HepG2 (cell line): ENCODE measurements around the gene ANKRD65. TPM values are rescaled to one million over a fixed set of nuclear protein-coding genes. Genes with fewer than 3 reads are reported as not detected.

Source experiments
- AKAP8 ChIP-seq: sonication (generic); formaldehyde crosslinking; IDR thresholded peaks from 2 replicates; pipeline ENCODE4 v1.5.1; 2020; ENCODE audit warnings: mild to moderate bottlenecking, missing genetic modification reagents
- ETV6 ChIP-seq: sonication (generic); formaldehyde crosslinking; conservative IDR thresholded peaks from 2 replicates; pipeline ENCODE4 v1.4.0; 2020; ENCODE audit warnings: missing genetic modification reagents
- KDM5A ChIP-seq: fragments of 200-600 bp; sonication (generic); IDR thresholded peaks from 2 replicates; pipeline ENCODE4 v1.7.0; 2018; ENCODE audit warnings: antibody characterized with exemption, mild to moderate bottlenecking, low read length, borderline replicate concordance
- KLF12 ChIP-seq: sonication (generic); formaldehyde crosslinking; IDR thresholded peaks from 2 replicates; pipeline ENCODE4 v1.4.0; 2020; ENCODE audit warnings: missing genetic modification reagents, borderline replicate concordance
- KLF9 ChIP-seq: IDR thresholded peaks from 2 replicates; pipeline ENCODE4 v1.6.1; 2016; ENCODE audit warnings: low read depth
- PHB2 ChIP-seq: fragments of 450-650 bp; IDR thresholded peaks from 2 replicates; pipeline ENCODE4 v1.6.1; 2018; ENCODE audit not compliant: partially characterized antibody
- RNF2 ChIP-seq: fragments of 450-650 bp; conservative IDR thresholded peaks from 2 replicates; pipeline ENCODE4 v1.6.1; 2016; ENCODE audit warnings: low read depth
- XBP1 ChIP-seq: sonication (generic); formaldehyde crosslinking; IDR thresholded peaks from 2 replicates; pipeline ENCODE4 v1.5.0; 2020; ENCODE audit warnings: missing genetic modification reagents
- ZFP1 ChIP-seq: IDR thresholded peaks from 2 replicates; pipeline ENCODE4 v1.6.1; 2016
- ZFX ChIP-seq: sonication (generic); formaldehyde crosslinking; IDR thresholded peaks from 2 replicates; pipeline ENCODE4 v1.4.0; 2020; ENCODE audit warnings: mild to moderate bottlenecking, low read depth, missing genetic modification reagents, moderate library complexity
- ZNF121 ChIP-seq: sonication (generic); formaldehyde crosslinking; IDR thresholded peaks from 2 replicates; pipeline ENCODE4 v1.5.0; 2020; ENCODE audit warnings: mild to moderate bottlenecking, missing genetic modification reagents
- ZNF253 ChIP-seq: sonication (generic); formaldehyde crosslinking; IDR thresholded peaks from 2 replicates; pipeline ENCODE4 v1.8.0; 2022; ENCODE audit warnings: mild to moderate bottlenecking, missing genetic modification reagents, borderline replicate concordance
- ZNF501 ChIP-seq: sonication (generic); formaldehyde crosslinking; IDR thresholded peaks from 2 replicates; pipeline ENCODE4 v1.5.1; 2020; ENCODE audit warnings: mild to moderate bottlenecking, moderate library complexity, missing genetic modification reagents
- ZNF737 ChIP-seq: sonication (generic); formaldehyde crosslinking; IDR thresholded peaks from 2 replicates; pipeline ENCODE4 v1.5.0; 2020; ENCODE audit warnings: missing genetic modification reagents, mild to moderate bottlenecking, borderline replicate concordance
- ZSCAN21 ChIP-seq: sonication (generic); formaldehyde crosslinking; IDR thresholded peaks from 2 replicates; pipeline ENCODE4 v1.8.0; 2022; ENCODE audit warnings: mild to moderate bottlenecking, missing genetic modification reagents, moderate library complexity, borderline replicate concordance
- polyA plus RNA-seq, 8 experiments: library from polyadenylated mRNA; depleted of rRNA in 3 of 8; stranded (reverse) in 7 of 8; unstranded in 1 of 8; fragments of >200 nt; fragmentation: Illumina TruSeq in 4 of 8; extraction: Trizol in 4 of 8; gene quantifications; 2 replicates each; pipeline versions ENCODE4 v1.2.1 to v1.2.3, GENCODE V29; 2011 to 2016; ENCODE audit warnings: low read depth in 4 of 8, missing spikeins in 1 of 8, mixed read lengths in 1 of 8; ENCODE audit not compliant: insufficient read depth in 1 of 8
- total RNA-seq, 5 experiments: library from RNA; depleted of rRNA; stranded (reverse); fragments of >200 nt; fragmentation: Illumina TruSeq; extraction: Trizol; gene quantifications; 2 replicates each; pipeline ENCODE4 v1.2.3, GENCODE V29; 2016; ENCODE audit warnings: low read depth in 1 of 5
- TF ChIP-seq, protein P1 (sequence below): sonication (generic); formaldehyde crosslinking; IDR thresholded peaks from 2 replicates; pipeline ENCODE4 v1.4.0; 2020; ENCODE audit warnings: missing genetic modification reagents, borderline replicate concordance
- TF ChIP-seq, protein P2 (sequence below): sonication (generic); formaldehyde crosslinking; conservative IDR thresholded peaks from 2 replicates; pipeline ENCODE4 v1.4.0; 2020; ENCODE audit warnings: missing genetic modification reagents
- TF ChIP-seq, protein P3 (sequence below): sonication (generic); formaldehyde crosslinking; IDR thresholded peaks from 2 replicates; pipeline ENCODE4 v1.5.0; 2020; ENCODE audit warnings: mild to moderate bottlenecking, missing genetic modification reagents
- TF ChIP-seq, protein P4 (sequence below): sonication (generic); formaldehyde crosslinking; IDR thresholded peaks from 2 replicates; pipeline ENCODE4 v1.4.0; 2020; ENCODE audit warnings: missing genetic modification reagents
- TF ChIP-seq, protein P5 (sequence below): IDR thresholded peaks from 2 replicates; pipeline ENCODE4 v1.6.1; 2018; ENCODE audit warnings: missing genetic modification reagents, mild to moderate bottlenecking, missing compliant biosample characterization

Gene ANKRD65
- total and polyA plus RNA-seq, 2 of the 13 experiments (the other 11 are each of a cell fraction or from before 2014, with no cell fraction given) = 12.1 to 30.1 TPM

DNA sequence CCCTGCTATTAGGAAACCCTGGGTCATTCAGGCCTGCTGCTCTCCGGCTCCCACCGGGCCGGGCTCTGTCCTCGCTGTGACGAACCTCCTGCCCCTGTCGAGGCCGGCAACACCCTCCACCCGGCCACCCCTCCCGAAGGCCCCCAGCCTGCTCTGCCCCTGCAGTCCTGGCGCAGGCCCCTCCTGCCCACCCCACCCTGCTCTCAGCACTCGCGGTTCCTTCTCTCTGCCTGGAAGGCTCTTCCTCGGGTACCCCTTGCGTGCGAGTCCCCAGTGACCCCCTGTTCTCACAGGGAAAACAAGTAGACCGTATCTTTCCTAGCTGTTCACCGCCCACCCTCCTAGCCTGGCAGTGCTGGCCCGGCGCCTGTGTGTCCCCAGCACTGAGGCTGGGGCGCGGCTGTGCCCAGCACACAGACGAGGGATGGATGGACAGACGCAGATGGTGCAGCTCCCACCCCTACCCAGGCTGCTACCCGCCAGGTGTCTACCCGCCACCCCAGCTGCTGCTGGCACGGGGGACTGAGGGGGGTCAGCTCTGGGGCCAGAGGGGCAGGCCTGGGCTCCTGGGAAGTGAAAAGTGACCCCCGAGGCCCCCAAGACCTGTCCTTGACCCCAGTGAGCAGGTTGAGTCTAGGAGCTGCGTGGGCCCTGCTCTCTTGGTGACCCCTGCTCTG lies 11.3 kb upstream of the ANKRD65 start (continued):
- TF ChIP-seq, protein P1, sequence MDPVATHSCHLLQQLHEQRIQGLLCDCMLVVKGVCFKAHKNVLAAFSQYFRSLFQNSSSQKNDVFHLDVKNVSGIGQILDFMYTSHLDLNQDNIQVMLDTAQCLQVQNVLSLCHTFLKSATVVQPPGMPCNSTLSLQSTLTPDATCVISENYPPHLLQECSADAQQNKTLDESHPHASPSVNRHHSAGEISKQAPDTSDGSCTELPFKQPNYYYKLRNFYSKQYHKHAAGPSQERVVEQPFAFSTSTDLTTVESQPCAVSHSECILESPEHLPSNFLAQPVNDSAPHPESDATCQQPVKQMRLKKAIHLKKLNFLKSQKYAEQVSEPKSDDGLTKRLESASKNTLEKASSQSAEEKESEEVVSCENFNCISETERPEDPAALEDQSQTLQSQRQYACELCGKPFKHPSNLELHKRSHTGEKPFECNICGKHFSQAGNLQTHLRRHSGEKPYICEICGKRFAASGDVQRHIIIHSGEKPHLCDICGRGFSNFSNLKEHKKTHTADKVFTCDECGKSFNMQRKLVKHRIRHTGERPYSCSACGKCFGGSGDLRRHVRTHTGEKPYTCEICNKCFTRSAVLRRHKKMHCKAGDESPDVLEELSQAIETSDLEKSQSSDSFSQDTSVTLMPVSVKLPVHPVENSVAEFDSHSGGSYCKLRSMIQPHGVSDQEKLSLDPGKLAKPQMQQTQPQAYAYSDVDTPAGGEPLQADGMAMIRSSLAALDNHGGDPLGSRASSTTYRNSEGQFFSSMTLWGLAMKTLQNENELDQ = no peak
- TF ChIP-seq ZNF737 (CRISPR knock-in tag) = 0 out of 2 replicates have a peak, but pooled peaks have one; percentile 41
- TF ChIP-seq ZFP1 (CRISPR knock-in tag) = no peak
- TF ChIP-seq, protein P2, sequence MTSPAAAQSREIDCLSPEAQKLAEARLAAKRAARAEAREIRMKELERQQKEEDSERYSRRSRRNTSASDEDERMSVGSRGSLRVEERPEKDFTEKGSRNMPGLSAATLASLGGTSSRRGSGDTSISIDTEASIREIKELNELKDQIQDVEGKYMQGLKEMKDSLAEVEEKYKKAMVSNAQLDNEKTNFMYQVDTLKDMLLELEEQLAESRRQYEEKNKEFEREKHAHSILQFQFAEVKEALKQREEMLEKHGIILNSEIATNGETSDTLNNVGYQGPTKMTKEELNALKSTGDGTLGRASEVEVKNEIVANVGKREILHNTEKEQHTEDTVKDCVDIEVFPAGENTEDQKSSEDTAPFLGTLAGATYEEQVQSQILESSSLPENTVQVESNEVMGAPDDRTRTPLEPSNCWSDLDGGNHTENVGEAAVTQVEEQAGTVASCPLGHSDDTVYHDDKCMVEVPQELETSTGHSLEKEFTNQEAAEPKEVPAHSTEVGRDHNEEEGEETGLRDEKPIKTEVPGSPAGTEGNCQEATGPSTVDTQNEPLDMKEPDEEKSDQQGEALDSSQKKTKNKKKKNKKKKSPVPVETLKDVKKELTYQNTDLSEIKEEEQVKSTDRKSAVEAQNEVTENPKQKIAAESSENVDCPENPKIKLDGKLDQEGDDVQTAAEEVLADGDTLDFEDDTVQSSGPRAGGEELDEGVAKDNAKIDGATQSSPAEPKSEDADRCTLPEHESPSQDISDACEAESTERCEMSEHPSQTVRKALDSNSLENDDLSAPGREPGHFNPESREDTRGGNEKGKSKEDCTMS = no peak
- peak; percentile 2; the same call in 1 of the 2 replicates for TF ChIP-seq ZFX
- TF ChIP-seq KLF9 = no peak
- no peak for TF ChIP-seq KLF12 (CRISPR knock-in tag)
- TF ChIP-seq XBP1 (CRISPR knock-in tag) = no peak
- TF ChIP-seq RNF2 = no peak
- TF ChIP-seq, protein P3, sequence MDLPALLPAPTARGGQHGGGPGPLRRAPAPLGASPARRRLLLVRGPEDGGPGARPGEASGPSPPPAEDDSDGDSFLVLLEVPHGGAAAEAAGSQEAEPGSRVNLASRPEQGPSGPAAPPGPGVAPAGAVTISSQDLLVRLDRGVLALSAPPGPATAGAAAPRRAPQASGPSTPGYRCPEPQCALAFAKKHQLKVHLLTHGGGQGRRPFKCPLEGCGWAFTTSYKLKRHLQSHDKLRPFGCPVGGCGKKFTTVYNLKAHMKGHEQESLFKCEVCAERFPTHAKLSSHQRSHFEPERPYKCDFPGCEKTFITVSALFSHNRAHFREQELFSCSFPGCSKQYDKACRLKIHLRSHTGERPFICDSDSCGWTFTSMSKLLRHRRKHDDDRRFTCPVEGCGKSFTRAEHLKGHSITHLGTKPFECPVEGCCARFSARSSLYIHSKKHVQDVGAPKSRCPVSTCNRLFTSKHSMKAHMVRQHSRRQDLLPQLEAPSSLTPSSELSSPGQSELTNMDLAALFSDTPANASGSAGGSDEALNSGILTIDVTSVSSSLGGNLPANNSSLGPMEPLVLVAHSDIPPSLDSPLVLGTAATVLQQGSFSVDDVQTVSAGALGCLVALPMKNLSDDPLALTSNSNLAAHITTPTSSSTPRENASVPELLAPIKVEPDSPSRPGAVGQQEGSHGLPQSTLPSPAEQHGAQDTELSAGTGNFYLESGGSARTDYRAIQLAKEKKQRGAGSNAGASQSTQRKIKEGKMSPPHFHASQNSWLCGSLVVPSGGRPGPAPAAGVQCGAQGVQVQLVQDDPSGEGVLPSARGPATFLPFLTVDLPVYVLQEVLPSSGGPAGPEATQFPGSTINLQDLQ (CRISPR knock-in tag) = no peak
- TF ChIP-seq ETV6 (CRISPR knock-in tag) = no peak
- TF ChIP-seq ZNF501 (CRISPR knock-in tag) = no peak
- no peak for TF ChIP-seq ZNF253 (CRISPR knock-in tag)
- TF ChIP-seq, protein P4, sequence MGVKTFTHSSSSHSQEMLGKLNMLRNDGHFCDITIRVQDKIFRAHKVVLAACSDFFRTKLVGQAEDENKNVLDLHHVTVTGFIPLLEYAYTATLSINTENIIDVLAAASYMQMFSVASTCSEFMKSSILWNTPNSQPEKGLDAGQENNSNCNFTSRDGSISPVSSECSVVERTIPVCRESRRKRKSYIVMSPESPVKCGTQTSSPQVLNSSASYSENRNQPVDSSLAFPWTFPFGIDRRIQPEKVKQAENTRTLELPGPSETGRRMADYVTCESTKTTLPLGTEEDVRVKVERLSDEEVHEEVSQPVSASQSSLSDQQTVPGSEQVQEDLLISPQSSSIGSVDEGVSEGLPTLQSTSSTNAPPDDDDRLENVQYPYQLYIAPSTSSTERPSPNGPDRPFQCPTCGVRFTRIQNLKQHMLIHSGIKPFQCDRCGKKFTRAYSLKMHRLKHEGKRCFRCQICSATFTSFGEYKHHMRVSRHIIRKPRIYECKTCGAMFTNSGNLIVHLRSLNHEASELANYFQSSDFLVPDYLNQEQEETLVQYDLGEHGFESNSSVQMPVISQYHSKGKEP (CRISPR knock-in tag) = no peak
- 0 out of 2 replicates have a peak, but pooled peaks have one; percentile 21 for TF ChIP-seq ZSCAN21 (CRISPR knock-in tag)
- peak; percentile 1; the same call in 1 of the 2 replicates for TF ChIP-seq ZNF121 (CRISPR knock-in tag)
- TF ChIP-seq PHB2 = no peak
- TF ChIP-seq KDM5A = peak; percentile 35; the same call in 1 of the 2 replicates
- TF ChIP-seq, protein P5, sequence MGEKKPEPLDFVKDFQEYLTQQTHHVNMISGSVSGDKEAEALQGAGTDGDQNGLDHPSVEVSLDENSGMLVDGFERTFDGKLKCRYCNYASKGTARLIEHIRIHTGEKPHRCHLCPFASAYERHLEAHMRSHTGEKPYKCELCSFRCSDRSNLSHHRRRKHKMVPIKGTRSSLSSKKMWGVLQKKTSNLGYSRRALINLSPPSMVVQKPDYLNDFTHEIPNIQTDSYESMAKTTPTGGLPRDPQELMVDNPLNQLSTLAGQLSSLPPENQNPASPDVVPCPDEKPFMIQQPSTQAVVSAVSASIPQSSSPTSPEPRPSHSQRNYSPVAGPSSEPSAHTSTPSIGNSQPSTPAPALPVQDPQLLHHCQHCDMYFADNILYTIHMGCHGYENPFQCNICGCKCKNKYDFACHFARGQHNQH (CRISPR knock-in tag) = no peak
- TF ChIP-seq AKAP8 (CRISPR knock-in tag) = no peak
